HUES6 (cell line): Measurements from ENCODE around the gene NPM1.

ENCODE experiments used
- H3K27ac ChIP-seq: 2 replicates; pipeline ENCODE4 v1.7.0; 2013; ENCODE audit warnings: low read depth, mild to moderate bottlenecking, low read length, inconsistent platforms
- H3K27me3 ChIP-seq: 2 replicates; pipeline ENCODE4 v1.6.1; 2013; ENCODE audit warnings: low read length; ENCODE audit not compliant: control insufficient read depth, insufficient read depth
- H3K36me3 ChIP-seq: 2 replicates; pipeline ENCODE4 v1.6.1; 2013; ENCODE audit warnings: low read length; ENCODE audit not compliant: control insufficient read depth, insufficient read depth
- H3K4me1 ChIP-seq: 2 replicates; pipeline ENCODE4 v1.6.1; 2013; ENCODE audit warnings: low read length; ENCODE audit not compliant: control insufficient read depth, insufficient read depth
- H3K4me3 ChIP-seq: 2 replicates; pipeline ENCODE4 v1.5.1; 2013; ENCODE audit warnings: low read depth, low read length
- H3K9ac ChIP-seq: one replicate; pipeline ENCODE4 v1.6.1; 2013; ENCODE audit warnings: mild to moderate bottlenecking, low read length
- H3K9me3 ChIP-seq: 2 replicates; pipeline ENCODE4 v1.6.1; 2013; ENCODE audit warnings: low read depth, low read length; ENCODE audit not compliant: control insufficient read depth, insufficient read depth

The NPM1 gene

DNA sequence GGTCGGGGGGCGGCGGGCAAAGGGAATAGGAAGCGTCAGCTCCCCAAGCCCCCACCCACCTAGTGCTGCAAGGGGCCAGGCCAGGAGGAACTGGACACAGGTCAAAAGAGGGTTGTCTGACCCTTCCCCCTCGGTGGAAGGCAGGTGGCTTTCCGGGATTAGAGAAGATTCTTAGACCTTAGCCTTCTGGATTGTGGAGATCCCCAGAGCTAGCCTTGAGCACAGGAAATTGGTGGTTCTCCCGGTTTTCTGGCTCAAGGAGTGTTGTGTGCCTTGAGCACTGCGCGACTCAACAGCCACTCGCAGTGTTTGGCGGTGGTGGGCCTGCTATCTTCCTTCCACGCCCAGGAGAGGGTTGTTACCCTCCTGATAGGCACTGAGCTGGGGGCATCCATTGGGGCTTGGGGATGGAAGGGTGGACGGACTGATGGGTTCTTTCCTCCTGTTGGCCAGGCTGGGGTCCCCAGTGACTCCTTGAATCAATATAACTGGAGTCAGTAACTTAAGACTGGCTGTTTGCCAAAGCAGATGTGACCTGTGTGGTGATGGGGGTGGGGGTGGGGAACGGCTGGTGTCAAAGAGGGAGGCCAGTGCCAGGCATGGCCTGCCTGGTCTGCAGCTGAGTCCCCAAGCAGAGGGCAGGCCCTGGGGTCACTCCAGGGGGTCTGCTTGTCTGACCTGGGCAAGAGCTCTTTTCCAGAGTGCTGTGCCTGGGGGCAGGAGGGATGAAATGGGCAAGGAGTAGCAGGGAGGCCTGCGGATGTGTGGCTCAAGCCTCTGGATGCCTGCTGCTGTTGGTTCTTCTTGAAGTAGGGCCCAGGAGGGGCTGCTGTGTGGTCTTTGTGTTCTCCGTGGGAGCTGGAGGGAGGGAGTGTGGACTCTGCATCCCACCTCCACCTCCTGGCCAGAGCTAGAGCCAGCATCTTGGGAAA lies 33.9 kb downstream of the NPM1 start:
- Histone ChIP-seq H3K27ac (no peak overlapping the region), H3K9me3 (no peaks in the 10 kb centered on the region), H3K9ac (no peak overlapping the region), H3K4me1 (peaks cover 39% of the 10 kb centered on the region), H3K4me3 (peak overlapping the region; percentile 79), H3K27me3 (peaks cover 39% of the 10 kb centered on the region), H3K36me3 (no peaks in the 10 kb centered on the region)

GRCh38 chr5:171422495-171422894 lies 34.8 kb downstream of the NPM1 start:
- Histone ChIP-seq H3K9ac (no peak overlapping the region), H3K4me1 (peaks cover 39% of the 10 kb centered on the region), H3K9me3 (no peaks in the 10 kb centered on the region), H3K27me3 (peaks cover 39% of the 10 kb centered on the region), H3K36me3 (no peaks in the 10 kb centered on the region), H3K27ac (no peak overlapping the region), H3K4me3 (no peak overlapping the region)

DNA sequence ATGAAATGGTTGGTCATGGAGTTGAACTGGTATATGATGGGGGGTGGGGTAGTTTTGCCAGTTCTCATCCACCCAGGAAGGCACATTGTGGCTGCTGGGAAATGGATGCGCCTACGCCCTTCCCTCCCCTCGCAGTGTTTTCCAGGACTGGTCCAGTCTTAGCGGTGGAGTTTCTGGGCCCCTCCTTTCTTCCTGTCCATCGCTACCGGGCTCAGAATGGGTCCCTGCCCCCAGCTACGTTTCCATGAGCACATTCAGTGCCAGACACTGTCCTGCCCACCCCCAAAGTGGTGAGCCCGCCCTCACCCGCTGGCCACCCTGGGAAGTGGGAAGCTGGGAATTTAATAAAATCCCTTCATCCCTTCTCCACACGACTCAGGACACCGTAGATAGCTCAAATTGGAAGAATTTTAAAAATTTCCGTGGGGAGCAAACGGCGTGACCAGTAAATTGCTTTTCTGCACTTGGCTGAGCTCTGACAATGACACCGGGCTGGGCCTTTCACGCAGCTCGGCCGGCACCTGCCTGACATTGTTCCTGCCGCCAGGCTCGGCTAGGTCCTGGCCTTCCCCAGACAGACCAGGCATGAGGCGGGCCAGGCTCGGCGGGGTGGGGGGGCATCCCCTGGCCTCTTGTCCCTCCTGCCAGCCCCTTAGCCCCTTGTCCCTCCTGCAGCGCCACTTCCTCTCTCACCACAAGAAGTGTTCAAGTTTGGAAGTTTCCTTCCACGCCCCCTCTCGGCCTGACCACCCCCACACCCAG lies 35.4 kb downstream of the NPM1 start:
- Histone ChIP-seq H3K4me3 (no peak overlapping the region), H3K4me1 (peaks cover 39% of the 10 kb centered on the region), H3K9ac (no peak overlapping the region), H3K27me3 (peaks cover 39% of the 10 kb centered on the region), H3K36me3 (no peaks in the 10 kb centered on the region), H3K9me3 (no peaks in the 10 kb centered on the region), H3K27ac (no peak overlapping the region)

GRCh38 chr5:171424726-171425125 lies 37.1 kb downstream of the NPM1 start:
- no peaks in the 10 kb centered on the region for H3K36me3 ChIP-seq
- H3K4me1 ChIP-seq, result peaks cover 35% of the 10 kb centered on the region
- 0 out of 2 replicates have a peak overlapping the region, but pooled peaks have one; percentile 27 for H3K4me3 ChIP-seq
- peaks cover 32% of the 10 kb centered on the region for H3K27me3 ChIP-seq
- H3K27ac ChIP-seq, result no peak overlapping the region
- no peak overlapping the region for H3K9ac ChIP-seq
- no peaks in the 10 kb centered on the region for H3K9me3 ChIP-seq

DNA sequence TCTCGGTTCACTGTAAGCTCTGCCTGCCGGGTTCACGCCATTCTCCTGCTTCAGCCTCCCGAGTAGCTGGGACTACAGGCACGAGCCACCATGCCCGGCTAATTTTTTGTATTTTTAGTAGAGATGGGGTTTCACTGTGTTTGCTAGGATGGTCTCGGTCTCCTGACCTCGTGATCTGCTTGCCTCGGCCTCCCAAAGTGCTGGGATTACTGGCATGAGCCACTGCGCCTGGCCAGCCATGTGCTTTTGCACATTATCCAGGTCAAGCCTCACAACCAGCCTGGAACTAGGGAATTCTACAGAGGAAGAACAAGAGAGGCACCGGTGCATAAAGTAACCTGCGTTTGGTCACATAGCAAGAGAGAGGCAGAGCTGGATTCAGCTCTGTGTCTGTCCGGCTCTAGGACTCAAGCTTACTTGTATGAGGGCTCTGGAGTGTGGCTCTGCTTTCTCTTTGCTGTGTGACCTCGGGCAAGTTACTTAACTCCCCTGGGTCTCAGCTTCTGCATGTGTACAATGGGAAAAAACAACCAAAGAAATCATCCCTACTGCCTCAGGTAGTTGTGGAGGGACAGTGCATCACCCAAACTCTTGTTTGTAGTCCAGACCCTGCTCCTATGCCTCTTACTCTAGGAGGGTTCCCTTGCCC lies 38.1 kb downstream of the NPM1 start:
- H3K9me3 ChIP-seq, result no peaks in the 10 kb centered on the region
- no peak overlapping the region for H3K27ac ChIP-seq
- H3K9ac ChIP-seq, result no peak overlapping the region
- peaks cover 35% of the 10 kb centered on the region for H3K4me1 ChIP-seq
- no peak overlapping the region for H3K4me3 ChIP-seq
- no peaks in the 10 kb centered on the region for H3K36me3 ChIP-seq
- H3K27me3 ChIP-seq, result peaks cover 23% of the 10 kb centered on the region

DNA sequence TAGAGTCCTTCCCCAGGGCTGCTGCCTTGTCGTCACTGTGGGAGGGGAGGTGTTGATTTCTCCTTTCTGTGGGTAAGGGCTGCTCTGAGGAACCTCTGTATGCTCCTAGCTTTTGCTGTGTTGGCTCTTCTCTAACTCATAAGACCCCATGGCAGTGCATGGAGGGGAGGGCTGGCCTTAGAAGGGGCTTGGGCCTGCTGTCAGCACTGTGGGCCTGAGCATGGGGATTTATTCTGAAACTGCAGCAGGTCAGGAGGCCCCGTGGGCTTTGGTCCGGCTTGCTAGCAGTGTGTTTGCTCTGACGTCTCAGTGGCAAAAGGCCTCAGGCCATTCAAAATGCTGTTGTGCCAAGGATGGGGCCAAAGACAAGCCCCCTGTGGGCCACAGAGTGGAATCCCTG lies 38.6 kb downstream of the NPM1 start:
- no peak overlapping the region for H3K9ac ChIP-seq
- H3K36me3 ChIP-seq, result no peaks in the 10 kb centered on the region
- peaks cover 17% of the 10 kb centered on the region for H3K27me3 ChIP-seq
- H3K4me3 ChIP-seq, result no peak overlapping the region
- H3K9me3 ChIP-seq, result no peaks in the 10 kb centered on the region
- H3K27ac ChIP-seq, result no peak overlapping the region
- peaks cover 30% of the 10 kb centered on the region for H3K4me1 ChIP-seq

DNA sequence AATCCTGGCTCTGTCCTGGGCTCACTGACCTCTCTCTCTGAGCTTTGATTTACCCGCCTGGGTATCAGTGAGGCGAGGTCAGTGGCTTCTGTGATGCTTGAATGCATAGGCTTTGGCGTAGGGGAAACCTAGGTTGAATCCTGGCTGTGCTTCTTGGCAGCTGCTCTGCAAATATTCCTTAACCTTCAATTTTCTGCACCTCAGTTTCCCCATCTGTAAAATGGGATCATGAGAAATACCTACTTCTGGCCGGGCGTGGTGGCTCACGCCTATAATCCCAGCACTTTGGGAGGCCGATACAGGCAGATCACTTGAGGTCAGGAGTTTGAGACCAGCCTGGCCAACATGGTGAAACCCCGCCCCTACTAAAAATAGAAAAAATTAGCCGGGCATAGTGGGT lies 39.0 kb downstream of the NPM1 start:
- Histone ChIP-seq H3K4me3 (no peak overlapping the region), H3K9me3 (no peaks in the 10 kb centered on the region), H3K27ac (no peak overlapping the region)

GRCh38 chr5:171427318-171428167 lies 39.9 kb downstream of the NPM1 start:
- H3K9ac ChIP-seq, result no peak overlapping the region
- H3K27ac ChIP-seq, result no peak overlapping the region
- H3K27me3 ChIP-seq, result peaks cover 4% of the 10 kb centered on the region
- H3K36me3 ChIP-seq, result no peaks in the 10 kb centered on the region
- peaks cover 20% of the 10 kb centered on the region for H3K4me1 ChIP-seq
- H3K4me3 ChIP-seq, result no peak overlapping the region
- H3K9me3 ChIP-seq, result no peaks in the 10 kb centered on the region

More for the DNA sequence above, 39.0 kb downstream of the NPM1 start:
- H3K4me1 ChIP-seq, result peaks cover 26% of the 10 kb centered on the region
- no peak overlapping the region for H3K9ac ChIP-seq
- H3K36me3 ChIP-seq, result no peaks in the 10 kb centered on the region
- peaks cover 13% of the 10 kb centered on the region for H3K27me3 ChIP-seq

- no peaks in the 10 kb centered on the region for H3K27me3 ChIP-seq
Observed at GRCh38 chr5:171428168-171428696, 40.6 kb downstream of the NPM1 start.

More at GRCh38 chr5:171428168-171428696, 40.6 kb downstream of the NPM1 start:
- Histone ChIP-seq H3K4me1 (peaks cover 21% of the 10 kb centered on the region), H3K4me3 (no peak overlapping the region), H3K27ac (no peak overlapping the region), H3K36me3 (no peaks in the 10 kb centered on the region), H3K9ac (no peak overlapping the region), H3K9me3 (no peaks in the 10 kb centered on the region)
